ENCODE measurements around the gene OR8H2. TPM values are rescaled to one million over a fixed set of nuclear protein-coding genes. Genes with fewer than 3 reads are reported as not detected.

Gene OR8H2
- total RNA-seq, 6 donors from 2014 or later = not detected

Small RNA genes within 50 kb of the gene (small RNA-seq; reads per million reads assigned to genes)
- gene OR8I4P = 0 reads per million in 4 donors

Other genes starting within 250 kb of the OR8H2 start
- not detected for gene TRIM51, start 220.4 kb upstream of the OR8H2 start, total RNA-seq
- not detected for gene OR5W2, start 189.1 kb upstream of the OR8H2 start, total RNA-seq
- gene OR5I1, start 167.3 kb upstream of the OR8H2 start, total RNA-seq = not detected
- not detected for gene OR10AG1, start 133.7 kb upstream of the OR8H2 start, total RNA-seq
- gene OR5F1, start 109.1 kb upstream of the OR8H2 start, total RNA-seq = not detected
- gene OR5AS1, start 76.0 kb upstream of the OR8H2 start, total RNA-seq = not detected
- gene OR8I2, start 10.4 kb upstream of the OR8H2 start, total RNA-seq = not detected
- not detected for gene OR8H3, start 18.7 kb downstream of the OR8H2 start, total RNA-seq
- not detected for gene OR8J3, start 36.5 kb downstream of the OR8H2 start, total RNA-seq
- not detected for gene OR8K5, start 56.6 kb downstream of the OR8H2 start, total RNA-seq
- gene OR5J2, start 72.9 kb downstream of the OR8H2 start, total RNA-seq = not detected
- gene OR5T2, start 130.6 kb downstream of the OR8H2 start, total RNA-seq = not detected
- gene OR5T3, start 148.6 kb downstream of the OR8H2 start, total RNA-seq = not detected
- not detected for gene OR5T1, start 170.5 kb downstream of the OR8H2 start, total RNA-seq
- gene OR8H1, start 188.6 kb downstream of the OR8H2 start, total RNA-seq = not detected
- not detected for gene OR8K3, start 211.5 kb downstream of the OR8H2 start, total RNA-seq
- not detected for gene OR8K1, start 242.4 kb downstream of the OR8H2 start, total RNA-seq